GM23338 (cell line): ENCODE measurements around the gene ZNF746. TPM values are rescaled to one million over a fixed set of nuclear protein-coding genes. Genes with fewer than 3 reads are reported as not detected.

Source experiments
- ATAC-seq: fragments of 200-7000 bp; cut with Tn5 transposase; 3 replicates; pipeline ENCODE4 v1.9.1; 2020
- DNase-seq: peaks from one replicate; pipeline ENCODE4 v3.0.0-alpha.2; 2015; ENCODE audit warnings: low spot score
- H2AFZ ChIP-seq: fragments of 200-600 bp; sonication (generic); 2 replicates; pipeline ENCODE4 v1.8.0; 2016; ENCODE audit warnings: antibody characterized with exemption, mild to moderate bottlenecking, moderate library complexity
- H3F3A ChIP-seq: fragments of 200-600 bp; sonication (generic); replicated peaks from 2 replicates; pipeline ENCODE4 v1.8.0; 2017; ENCODE audit warnings: antibody characterized with exemption, mixed run types, low read depth
- H3K27ac ChIP-seq: fragments of 200-600 bp; sonication (generic); 2 replicates; pipeline ENCODE4 v1.6.1; 2016; ENCODE audit warnings: low read depth
- H3K27me3 ChIP-seq: fragments of 200-600 bp; sonication (generic); 2 replicates; pipeline ENCODE4 v1.8.0; 2016; ENCODE audit warnings: mild to moderate bottlenecking, mixed run types, moderate library complexity; ENCODE audit not compliant: insufficient read depth
- H3K36me3 ChIP-seq: fragments of 200-600 bp; sonication (generic); 2 replicates; pipeline ENCODE4 v1.8.0; 2016; ENCODE audit warnings: mild to moderate bottlenecking; ENCODE audit not compliant: insufficient read depth
- H3K4me1 ChIP-seq: fragments of 200-600 bp; sonication (generic); 2 replicates; pipeline ENCODE4 v1.8.0; 2016; ENCODE audit warnings: mild to moderate bottlenecking, moderate library complexity; ENCODE audit not compliant: insufficient read depth
- H3K4me2 ChIP-seq: fragments of 200-600 bp; sonication (generic); 2 replicates; pipeline ENCODE4 v1.7.1; 2017; ENCODE audit warnings: mixed run types
- H3K4me3 ChIP-seq: fragments of 200-600 bp; sonication (generic); 2 replicates; pipeline ENCODE4 v1.6.1; 2016; ENCODE audit warnings: mixed run types
- H3K79me2 ChIP-seq: fragments of 200-600 bp; sonication (generic); replicated peaks from 2 replicates; pipeline ENCODE4 v1.8.0; 2017; ENCODE audit warnings: mild to moderate bottlenecking; ENCODE audit not compliant: insufficient read depth
- H3K9me2 ChIP-seq: fragments of 200-600 bp; sonication (generic); 2 replicates; pipeline ENCODE4 v1.8.0; 2017; ENCODE audit not compliant: insufficient read depth
- H4K20me1 ChIP-seq: fragments of 200-600 bp; sonication (generic); replicated peaks from 2 replicates; pipeline ENCODE4 v1.8.0; 2017; ENCODE audit warnings: mild to moderate bottlenecking; ENCODE audit not compliant: insufficient read depth
- H3K27ac Mint-ChIP-seq: 2 replicates; pipeline ENCODE4 v1.8.0; 2020; ENCODE audit warnings: inconsistent platforms, mild to moderate bottlenecking, moderate library complexity, mixed read lengths
- H3K27me3 Mint-ChIP-seq: 3 replicates; pipeline ENCODE4 v1.8.0; 2022; ENCODE audit warnings: low read depth, mild to moderate bottlenecking, moderate library complexity, mixed read lengths, inconsistent platforms; ENCODE audit not compliant: insufficient read depth, poor library complexity
- H3K36me3 Mint-ChIP-seq: 3 replicates; pipeline ENCODE4 v1.8.0; 2021; ENCODE audit warnings: low read depth, mild to moderate bottlenecking, inconsistent platforms, moderate library complexity, mixed read lengths
- H3K4me1 Mint-ChIP-seq: 3 replicates; pipeline ENCODE4 v1.8.0; 2020; ENCODE audit warnings: mild to moderate bottlenecking, inconsistent platforms, mixed read lengths
- H3K4me3 Mint-ChIP-seq: 3 replicates; pipeline ENCODE4 v1.8.0; 2021; ENCODE audit warnings: moderate library complexity, mild to moderate bottlenecking, inconsistent platforms, mixed read lengths
- H3K9me3 Mint-ChIP-seq: 3 replicates; pipeline ENCODE4 v1.8.0; 2020; ENCODE audit warnings: moderate library complexity, mild to moderate bottlenecking, inconsistent platforms, mixed read lengths
- CREB1 ChIP-seq: fragments of 250-450 bp; sonication (Bioruptor Pico); IDR thresholded peaks from 2 replicates; pipeline ENCODE4 v1.5.0; 2020; ENCODE audit warnings: low read depth, mild to moderate bottlenecking, moderate library complexity
- CTCF ChIP-seq, 2 experiments: fragments of 200-600 bp in 1 of 2; sonication (generic) in 1 of 2; conservative IDR thresholded peaks; 2 replicates each; pipeline versions ENCODE4 v1.5.1 to v1.6.1; 2016 to 2017; ENCODE audit warnings: antibody characterized with exemption in 2 of 2, low read depth in 2 of 2, mild to moderate bottlenecking in 2 of 2, moderate library complexity in 1 of 2
- ETS1 ChIP-seq: IDR thresholded peaks from 2 replicates; pipeline ENCODE4 v1.6.1; 2016; ENCODE audit warnings: antibody characterized with exemption
- EZH2 ChIP-seq: fragments of 200-600 bp; sonication (generic); IDR thresholded peaks from one replicate; pipeline ENCODE4 v1.8.0; 2017; ENCODE audit warnings: antibody characterized with exemption, mild to moderate bottlenecking, low read depth; ENCODE audit not compliant: unreplicated experiment
- EZH2phosphoT487 ChIP-seq: fragments of 200-600 bp; sonication (generic); IDR thresholded peaks from one replicate; pipeline ENCODE4 v1.8.1; 2018; ENCODE audit warnings: antibody characterized with exemption; ENCODE audit not compliant: unreplicated experiment
- JUNB ChIP-seq: IDR thresholded peaks from one replicate; pipeline ENCODE4 v1.6.1; 2016; ENCODE audit warnings: antibody characterized with exemption; ENCODE audit not compliant: unreplicated experiment
- NANOG ChIP-seq: IDR thresholded peaks from 2 replicates; pipeline ENCODE4 v1.6.1; 2016; ENCODE audit warnings: antibody characterized with exemption, borderline replicate concordance
- POLR2AphosphoS5 ChIP-seq: IDR thresholded peaks from 2 replicates; pipeline ENCODE4 v1.6.1; 2016; ENCODE audit warnings: antibody characterized with exemption, low read depth
- REST ChIP-seq: IDR thresholded peaks from one replicate; pipeline ENCODE4 v1.6.1; 2018; ENCODE audit warnings: antibody characterized with exemption; ENCODE audit not compliant: unreplicated experiment
- STAT1 ChIP-seq: IDR thresholded peaks from one replicate; pipeline ENCODE4 v1.6.1; 2016; ENCODE audit warnings: antibody characterized with exemption; ENCODE audit not compliant: unreplicated experiment
- ZNF114 ChIP-seq: fragments of 250-450 bp; sonication (Bioruptor Pico); IDR thresholded peaks from 2 replicates; pipeline ENCODE4 v1.5.0; 2020; ENCODE audit warnings: mild to moderate bottlenecking, moderate library complexity
- ZNF331 ChIP-seq: fragments of 250-450 bp; sonication (Bioruptor Pico); IDR thresholded peaks from 2 replicates; pipeline ENCODE4 v1.5.0; 2020; ENCODE audit warnings: low read depth, mild to moderate bottlenecking, moderate library complexity
- ZNF462 ChIP-seq: fragments of 250-450 bp; sonication (Bioruptor Pico); IDR thresholded peaks from 2 replicates; pipeline ENCODE4 v1.5.0; 2020; ENCODE audit warnings: mild to moderate bottlenecking, moderate library complexity
- polyA plus RNA-seq: library from polyadenylated mRNA; unstranded; fragments of >200 nt; fragmentation: Nextera tagmentation; extraction: Ambion mirVana; gene quantifications from 2 replicates; pipeline ENCODE4 v1.2.1, GENCODE V29; 2016
- total RNA-seq: library from RNA; depleted of rRNA; stranded (reverse); fragments of >200 nt; shearing (Covaris generic); gene quantifications from 2 replicates; pipeline ENCODE4 v1.2.3, GENCODE V29; 2014

The ZNF746 gene
- total and polyA plus RNA-seq, 2 experiments from 2014 or later: 10.0 to 18.6 TPM

- Histone ChIP-seq H4K20me1 (no peaks in the 10 kb centered on the region), H3F3A (no peaks in the 10 kb centered on the region), H2AFZ (no peak overlapping the region), H3K27ac (no peak overlapping the region), H3K9me2 (no peaks in the 10 kb centered on the region), H3K4me3 (no peak overlapping the region), H3K27me3 (peaks cover 53% of the 10 kb centered on the region), H3K36me3 (no peaks in the 10 kb centered on the region), H3K79me2 (no peaks in the 10 kb centered on the region), H3K4me2 (no peak overlapping the region), H3K4me1 (peaks cover 11% of the 10 kb centered on the region)
- H3K27me3 Mint-ChIP-seq: peaks cover 12% of the 10 kb centered on the region
- H3K4me1 Mint-ChIP-seq: peaks cover 21% of the 10 kb centered on the region
- no peak overlapping the region for H3K4me3 Mint-ChIP-seq
- DNase-seq (no peak), ATAC-seq (no peak)
- H3K27ac Mint-ChIP-seq: no peak overlapping the region
- no peaks in the 10 kb centered on the region for H3K9me3 Mint-ChIP-seq
- TF ChIP-seq CTCF (conservative IDR thresholded peaks at IDR 0.05; ENCODE audit: low read depth in 2 of 2) (no peak), JUNB (no peak), ETS1 (no peak), POLR2AphosphoS5 (no peak), NANOG (no peak), REST (no peak), ZNF462 (CRISPR knock-in tag) (no peak), EZH2phosphoT487 (no peak), ZNF331 (CRISPR knock-in tag) (no peak), EZH2 (no peak), STAT1 (no peak), CREB1 (no peak), ZNF114 (no peak)
- H3K36me3 Mint-ChIP-seq: peaks cover 16% of the 10 kb centered on the region
These were observed 69.7 kb downstream of the ZNF746 start for GRCh38 chr7:149427893-149428292.
